Activated CD8-positive, alpha-beta memory T cell treated with anti-CD3 and anti-CD28 coated beads, Interleukin-2, amount 50 U/mL, for 24 hours (primary cell): ENCODE results near the gene SEC24D.

Experiments
- DNase-seq: peaks from one replicate; pipeline ENCODE4 v3.0.0-alpha.2; 2020; ENCODE audit errors: extremely low read depth

Gene SEC24D

DNA sequence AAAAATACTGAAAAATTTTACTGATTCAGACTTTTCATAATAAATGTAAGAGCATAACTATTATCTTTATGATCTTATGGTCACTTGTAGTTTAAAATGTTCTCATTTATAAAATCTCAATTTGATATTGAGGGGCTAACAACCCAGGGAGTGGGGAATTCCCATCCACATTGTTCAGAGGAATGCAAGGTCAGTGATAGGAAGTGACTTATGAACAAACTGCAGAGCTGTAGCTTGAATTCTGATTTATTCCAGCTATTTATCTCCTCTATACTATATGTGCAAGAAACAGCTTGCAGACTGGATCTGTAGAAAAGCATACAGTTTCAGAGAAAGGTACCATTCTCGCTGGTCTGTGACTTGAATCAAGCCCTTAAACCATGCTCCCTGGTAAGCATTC, 61.6 kb downstream of the SEC24D start:
- no peak for DNase-seq

DNA sequence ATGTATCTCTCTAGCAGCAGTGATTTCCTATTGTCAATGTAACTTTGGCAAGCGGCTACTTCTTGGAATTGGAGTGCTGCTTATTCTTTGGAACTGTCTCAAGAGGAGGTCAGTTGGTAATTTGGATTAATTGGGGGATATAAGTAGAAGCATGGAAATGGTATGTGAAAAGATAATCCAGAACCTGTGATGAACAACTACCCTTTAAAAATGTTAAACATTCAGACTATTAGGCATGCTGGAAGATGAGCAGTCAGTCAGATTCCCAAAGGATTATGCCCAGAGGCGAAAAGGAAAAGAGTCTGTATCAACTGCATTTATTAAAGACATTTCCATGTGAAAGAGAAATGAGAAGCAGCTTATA, 62.5 kb downstream of the SEC24D start:
- DNase-seq, result no peak

GRCh38 chr4:118772767-118773428, 63.0 kb downstream of the SEC24D start:
- no peak for DNase-seq

DNA sequence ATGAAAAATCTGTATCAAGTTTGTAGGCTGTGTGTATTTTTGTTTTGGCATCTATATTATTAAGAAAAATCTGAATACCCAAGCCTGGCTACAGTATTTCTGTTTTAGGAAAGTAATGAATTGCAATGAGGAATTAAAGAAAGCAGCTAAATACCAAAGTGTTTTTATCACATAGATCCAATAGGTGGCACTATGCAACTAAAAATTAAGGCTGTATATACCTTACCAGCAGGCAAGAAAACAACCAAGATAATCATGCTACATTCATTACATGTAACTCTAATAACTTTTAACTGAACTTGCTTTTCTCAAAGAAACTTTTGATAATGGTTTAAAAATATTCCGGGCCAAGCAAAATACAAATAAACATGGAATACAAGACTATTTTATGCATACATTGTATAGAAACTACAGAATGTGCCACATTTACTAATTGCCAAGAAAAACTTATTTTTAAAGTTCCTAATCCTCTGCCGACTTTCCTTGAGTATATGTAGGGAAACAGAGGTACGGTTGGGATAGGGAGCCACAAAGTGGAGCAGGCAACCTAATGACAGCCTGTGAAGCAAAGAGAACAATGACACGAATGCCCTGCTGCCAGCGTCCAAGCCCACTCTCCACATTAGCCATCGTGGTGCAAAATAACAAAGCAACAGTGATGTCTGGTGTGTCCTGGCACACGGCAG, 63.7 kb downstream of the SEC24D start:
- DNase-seq, result no peak

- no peak for DNase-seq
These were observed 65.2 kb downstream of the SEC24D start for GRCh38 chr4:118770741-118771187.

GRCh38 chr4:118769161-118769560, 66.8 kb downstream of the SEC24D start:
- no peak for DNase-seq

GRCh38 chr4:118767109-118767508, 68.8 kb downstream of the SEC24D start:
- no peak for DNase-seq

- no peak for DNase-seq
These were observed 70.5 kb downstream of the SEC24D start for GRCh38 chr4:118765399-118765798.

- no peak for DNase-seq
These were observed 73.0 kb downstream of the SEC24D start for GRCh38 chr4:118762730-118763477.

GRCh38 chr4:118762155-118762554, 73.8 kb downstream of the SEC24D start:
- no peak for DNase-seq

- no peak for DNase-seq
These were observed 74.4 kb downstream of the SEC24D start for GRCh38 chr4:118761397-118762016.

GRCh38 chr4:118760493-118760892, 75.4 kb downstream of the SEC24D start:
- no peak for DNase-seq

- DNase-seq, result no peak
These were observed 75.8 kb downstream of the SEC24D start for GRCh38 chr4:118760092-118760491.

GRCh38 chr4:118759481-118759880, 76.4 kb downstream of the SEC24D start:
- DNase-seq, result no peak

- no peak for DNase-seq
These were observed 77.6 kb downstream of the SEC24D start for GRCh38 chr4:118758293-118758692.

- DNase-seq, result no peak
These were observed 78.1 kb downstream of the SEC24D start for GRCh38 chr4:118757761-118758251.

GRCh38 chr4:118756958-118757357, 79.0 kb downstream of the SEC24D start:
- no peak for DNase-seq

- DNase-seq, result no peak
These were observed 79.5 kb downstream of the SEC24D start for GRCh38 chr4:118756429-118756828.

GRCh38 chr4:118755438-118756226, 80.3 kb downstream of the SEC24D start:
- DNase-seq, result no peak

GRCh38 chr4:118754890-118755289, 81.0 kb downstream of the SEC24D start:
- no peak for DNase-seq

- no peak for DNase-seq
These were observed 82.2 kb downstream of the SEC24D start for GRCh38 chr4:118753685-118754084.
